Left lung (tissue), 10 donors: ENCODE results near the gene DMD. TPM values are rescaled to one million over a fixed set of nuclear protein-coding genes. Genes with fewer than 3 reads are reported as not detected.

Experiments used
- ATAC-seq: fragments of 200-7000 bp; cut with Tn5 transposase; one replicate; pipeline ENCODE4 v1.9.1; 2020; ENCODE audit warnings: moderate library complexity
- DNase-seq, 4 donors: peaks; one replicate each; pipeline ENCODE4 v3.0.0-alpha.2; 2013 to 2020
- H3K27ac ChIP-seq, 2 donors: fragments of 200-600 bp; sonication (generic) in 1 of 2; one replicate each; pipeline versions ENCODE4 v1.5.0 to v1.8.0; 2020 to 2021
- H3K27me3 ChIP-seq, 2 donors: fragments of 200-600 bp; sonication (generic) in 1 of 2; one replicate each; pipeline versions ENCODE4 v1.5.0 to v1.8.0; 2020 to 2021
- H3K36me3 ChIP-seq, 2 donors: fragments of 200-600 bp; sonication (generic) in 1 of 2; one replicate each; pipeline versions ENCODE4 v1.5.0 to v1.8.0; 2020 to 2021
- H3K4me1 ChIP-seq, 2 donors: fragments of 200-600 bp; one replicate each; pipeline ENCODE4 v1.8.0; 2021
- H3K4me3 ChIP-seq, 2 donors: fragments of 200-600 bp; sonication (generic) in 1 of 2; one replicate each; pipeline versions ENCODE4 v1.5.0 to v1.8.0; 2020 to 2021; ENCODE audit warnings: mild to moderate bottlenecking in 1 of 2
- H3K9me3 ChIP-seq, 2 donors: fragments of 200-600 bp; sonication (generic) in 1 of 2; one replicate each; pipeline versions ENCODE4 v1.5.0 to v1.8.0; 2020 to 2021
- CTCF ChIP-seq, 2 donors: fragments of 200-600 bp; sonication (generic) in 1 of 2; IDR thresholded peaks; one replicate each; pipeline versions ENCODE4 v1.5.0 to v1.8.0; 2021; ENCODE audit warnings: antibody characterized with exemption in 2 of 2
- intact Hi-C, 2 donors: fragments of 100-400 bp; cut with DNase I; formaldehyde crosslinking; loops; one replicate each; pipeline versions ENCODE4 v1.11.2 to v1.14.2; 2022
- polyA plus RNA-seq, 6 donors: library from polyadenylated mRNA; unstranded; fragments of 120-200 nt; gene quantifications; one replicate each; pipeline ENCODE4 v1.2.1, GENCODE V29; 2013; ENCODE audit not compliant: insufficient read length in 6 of 6
- total RNA-seq, 2 donors: library from RNA; stranded (reverse); fragmentation: NEBNext Ultra II Directional; extraction: Animal tissue kit (Norgen Biotek cat#: 25700); gene quantifications; one replicate each; pipeline ENCODE4 v1.2.1, GENCODE V29; 2021
- donor health status: DM: no; HTN: yes; CAD: no.
- donor health status: DM: no; HTN: no; CAD: no.

Gene DMD
- total and polyA plus RNA-seq, 8 donors = 16.6 to 68.8 (median 54.0) TPM

- DNase-seq (no peak), ATAC-seq (no peak)
- Histone ChIP-seq H3K36me3 (no peaks in the 10 kb centered on the region), H3K27me3 (no peaks in the 10 kb centered on the region), H3K9me3 (no peaks in the 10 kb centered on the region), H3K27ac (no peak overlapping the region), H3K4me3 (no peak overlapping the region), H3K4me1 (no peaks in the 10 kb centered on the region)
- TF ChIP-seq CTCF (IDR thresholded peaks at IDR 0.05) = no peak
- intact Hi-C loops = no loop called here
These were observed 1069.5 kb downstream of the DMD start for GRCh38 chrX:32141841-32142240.

GRCh38 chrX:32139476-32139875 lies 1071.9 kb downstream of the DMD start:
- H3K4me1 ChIP-seq = no peaks in the 10 kb centered on the region
- no peak overlapping the region for H3K27ac ChIP-seq
- H3K4me3 ChIP-seq = no peak overlapping the region
- no peaks in the 10 kb centered on the region for H3K9me3 ChIP-seq
- intact Hi-C loops = no loop called here
- TF ChIP-seq CTCF (IDR thresholded peaks at IDR 0.05) = no peak
- no peaks in the 10 kb centered on the region for H3K27me3 ChIP-seq
- ATAC-seq (no peak), DNase-seq (no peak)
- H3K36me3 ChIP-seq = no peaks in the 10 kb centered on the region

GRCh38 chrX:32137525-32137924 lies 1073.8 kb downstream of the DMD start:
- intact Hi-C loops = no loop called here
- TF ChIP-seq CTCF (IDR thresholded peaks at IDR 0.05) = no peak
- peak in 2 of 4 donors; percentile 12 to 41 for DNase-seq

GRCh38 chrX:32126997-32127396 lies 1084.4 kb downstream of the DMD start:
- Histone ChIP-seq H3K27ac (no peak overlapping the region), H3K9me3 (no peaks in the 10 kb centered on the region), H3K36me3 (no peaks in the 10 kb centered on the region), H3K4me1 (no peaks in the 10 kb centered on the region), H3K27me3 (no peaks in the 10 kb centered on the region), H3K4me3 (no peak overlapping the region)
- TF ChIP-seq CTCF (IDR thresholded peaks at IDR 0.05) = no peak
- peak in 1 of 4 donors; percentile 26 for DNase-seq
- intact Hi-C loops = no loop called here
- ATAC-seq = peak; percentile 92

More at GRCh38 chrX:32137525-32137924, 1073.8 kb downstream of the DMD start:
- Histone ChIP-seq H3K27ac (no peak overlapping the region), H3K9me3 (no peaks in the 10 kb centered on the region), H3K4me3 (no peak overlapping the region), H3K36me3 (no peaks in the 10 kb centered on the region), H3K4me1 (no peaks in the 10 kb centered on the region), H3K27me3 (no peaks in the 10 kb centered on the region)
- peak; percentile 43 for ATAC-seq

GRCh38 chrX:32118832-32119231 lies 1092.5 kb downstream of the DMD start:
- no peak for ATAC-seq
- intact Hi-C loops = no loop called here

More at GRCh38 chrX:32118832-32119231, 1092.5 kb downstream of the DMD start:
- no peak for DNase-seq
- Histone ChIP-seq H3K27me3 (no peaks in the 10 kb centered on the region), H3K4me1 (no peaks in the 10 kb centered on the region), H3K27ac (no peak overlapping the region), H3K9me3 (no peaks in the 10 kb centered on the region), H3K36me3 (no peaks in the 10 kb centered on the region), H3K4me3 (no peak overlapping the region)
- TF ChIP-seq CTCF (IDR thresholded peaks at IDR 0.05) = no peak
